ENCODE measurements around the gene GBGT1. TPM values are rescaled to one million over a fixed set of nuclear protein-coding genes. Genes with fewer than 3 reads are reported as not detected.
A peak's percentile ranks its signal among the peaks of the same experiment; 100 is the strongest.

GBGT1 gene
- total RNA-seq, 2 donors from 2014 or later = 4.9 to 5.5 TPM

GRCh38 chr9:133201424-133202144 lies 37.9 kb upstream of the GBGT1 start:
- intact Hi-C loops (cut with DNase I, micrococcal nuclease) = no loop called here
- DNase-seq (no peak), ATAC-seq (no peak)

- ATAC-seq (no peak), DNase-seq (no peak)
- intact Hi-C loops (cut with DNase I, micrococcal nuclease) = no loop called here
These were observed 36.9 kb upstream of the GBGT1 start for GRCh38 chr9:133200631-133201030.

- peak; percentile 53 to 66 for DNase-seq
- intact Hi-C loops (cut with DNase I, micrococcal nuclease) = no loop called here
- peak; percentile 96 for ATAC-seq
These were observed 36.1 kb upstream of the GBGT1 start for GRCh38 chr9:133199648-133200321.

GRCh38 chr9:133195029-133195428 lies 31.3 kb upstream of the GBGT1 start:
- no peak for ATAC-seq
- intact Hi-C loops (cut with DNase I, micrococcal nuclease) = no loop called here

GRCh38 chr9:133194597-133194996 lies 30.9 kb upstream of the GBGT1 start:
- no peak for ATAC-seq
- intact Hi-C loops (cut with DNase I, micrococcal nuclease) = no loop called here
- no peak for DNase-seq

More at GRCh38 chr9:133195029-133195428, 31.3 kb upstream of the GBGT1 start:
- no peak for DNase-seq

- intact Hi-C loops (cut with DNase I, micrococcal nuclease) = no loop called here
- no peak for DNase-seq
These were observed 28.3 kb upstream of the GBGT1 start for GRCh38 chr9:133191989-133192388.

GRCh38 chr9:133189826-133190225 lies 26.1 kb upstream of the GBGT1 start:
- ATAC-seq = no peak
- DNase-seq = no peak
- intact Hi-C loops (cut with DNase I, micrococcal nuclease) = loop anchor here in 1 of 2 donors (5.0 to 10.0 kb wide), 2 partner anchors 145 to 297 kb away; partner anchors contain the start of gene SURF6

More at GRCh38 chr9:133191989-133192388, 28.3 kb upstream of the GBGT1 start:
- no peak for ATAC-seq

- intact Hi-C loops (cut with DNase I, micrococcal nuclease) = loop anchor here in 1 of 2 donors (5.0 to 10.0 kb wide), 2 partner anchors 146 to 298 kb away; partner anchors contain the start of gene SURF6
- ATAC-seq (no peak), DNase-seq (no peak)
These were observed 25.1 kb upstream of the GBGT1 start for GRCh38 chr9:133188843-133189180.

GRCh38 chr9:133188006-133188842 lies 24.5 kb upstream of the GBGT1 start:
- ATAC-seq (peak; percentile 70), DNase-seq (peak in 1 of 2 donors; percentile 44)
- intact Hi-C loops (cut with DNase I, micrococcal nuclease) = loop anchor here in 1 of 2 donors (5.0 to 10.0 kb wide), 2 partner anchors 147 to 299 kb away; partner anchors contain the start of gene SURF6

- intact Hi-C loops (cut with DNase I, micrococcal nuclease) = loop anchor here in 1 of 2 donors (5.0 to 10.0 kb wide), 2 partner anchors 147 to 300 kb away; partner anchors contain the start of gene SURF6
- ATAC-seq = no peak
- DNase-seq = no peak
These were observed 23.9 kb upstream of the GBGT1 start for GRCh38 chr9:133187561-133188005.

- intact Hi-C loops (cut with DNase I, micrococcal nuclease) = loop anchor here in 1 of 2 donors (5.0 to 10.0 kb wide), 2 partner anchors 148 to 301 kb away; partner anchors contain the start of gene SURF6
- ATAC-seq = no peak
- no peak for DNase-seq
These were observed 23.0 kb upstream of the GBGT1 start for GRCh38 chr9:133186736-133187135.

GRCh38 chr9:133184971-133185370 lies 21.3 kb upstream of the GBGT1 start:
- DNase-seq (no peak), ATAC-seq (peak; percentile 79)
- intact Hi-C loops (cut with DNase I, micrococcal nuclease) = loop anchor here in 1 of 2 donors (5.0 to 10.0 kb wide), 2 partner anchors 150 to 302 kb away; partner anchors contain the start of gene SURF6

GRCh38 chr9:133182151-133182550 lies 18.4 kb upstream of the GBGT1 start:
- intact Hi-C loops (cut with DNase I, micrococcal nuclease) = loop anchor here in 1 of 2 donors (10.0 kb wide), 1 partner anchor 153 kb away; the partner anchor contains the start of gene SURF6
- DNase-seq = no peak
- no peak for ATAC-seq

- ATAC-seq (no peak), DNase-seq (no peak)
- intact Hi-C loops (cut with DNase I, micrococcal nuclease) = loop anchor here in 1 of 2 donors (10.0 kb wide), 1 partner anchor 153 kb away; the partner anchor contains the start of gene SURF6
These were observed 17.8 kb upstream of the GBGT1 start for GRCh38 chr9:133181561-133181960.

GRCh38 chr9:133180953-133181352 lies 17.2 kb upstream of the GBGT1 start:
- intact Hi-C loops (cut with DNase I, micrococcal nuclease) = loop anchor here in 1 of 2 donors (10.0 kb wide), 1 partner anchor 154 kb away; the partner anchor contains the start of gene SURF6
- ATAC-seq = no peak
- DNase-seq = no peak

GRCh38 chr9:133173056-133173455 lies 9.3 kb upstream of the GBGT1 start:
- DNase-seq (no peak), ATAC-seq (no peak)
- intact Hi-C loops (cut with DNase I, micrococcal nuclease) = no loop called here

GRCh38 chr9:133171161-133171961 lies 7.6 kb upstream of the GBGT1 start:
- intact Hi-C loops (cut with DNase I, micrococcal nuclease) = no loop called here
- ATAC-seq = no peak

GRCh38 chr9:133170716-133171115 lies 7.0 kb upstream of the GBGT1 start:
- intact Hi-C loops (cut with DNase I, micrococcal nuclease) = no loop called here
- DNase-seq (no peak), ATAC-seq (no peak)

More at GRCh38 chr9:133171161-133171961, 7.6 kb upstream of the GBGT1 start:
- no peak for DNase-seq
